DND-41 (cell line): ENCODE data around the gene PSMC3.

Source experiments
- CTCF ChIP-seq: IDR thresholded peaks from 2 replicates; pipeline ENCODE4 v1.5.1; 2012; ENCODE audit warnings: borderline replicate concordance, low read length, moderate library complexity, mild to moderate bottlenecking; ENCODE audit not compliant: poor library complexity, severe bottlenecking; ENCODE audit errors: extremely low read depth
- EZH2 ChIP-seq: IDR thresholded peaks from 3 replicates; pipeline ENCODE4 v1.6.1; 2012; ENCODE audit warnings: borderline replicate concordance, low read depth, mild to moderate bottlenecking, moderate library complexity, low read length, inconsistent platforms; ENCODE audit not compliant: severe bottlenecking

GRCh38 chr11:47376107-47376524, 50.1 kb downstream of the PSMC3 start:
- TF ChIP-seq CTCF (no peak), EZH2 (no peak)
